Measurements from ENCODE around the gene C20orf144.
"Not testable (repeated sequence)": the region's sequence is repeated elsewhere in the genome, so short reads cannot be mapped to it uniquely, and the experiment has no call there.

The C20orf144 gene

DNA sequence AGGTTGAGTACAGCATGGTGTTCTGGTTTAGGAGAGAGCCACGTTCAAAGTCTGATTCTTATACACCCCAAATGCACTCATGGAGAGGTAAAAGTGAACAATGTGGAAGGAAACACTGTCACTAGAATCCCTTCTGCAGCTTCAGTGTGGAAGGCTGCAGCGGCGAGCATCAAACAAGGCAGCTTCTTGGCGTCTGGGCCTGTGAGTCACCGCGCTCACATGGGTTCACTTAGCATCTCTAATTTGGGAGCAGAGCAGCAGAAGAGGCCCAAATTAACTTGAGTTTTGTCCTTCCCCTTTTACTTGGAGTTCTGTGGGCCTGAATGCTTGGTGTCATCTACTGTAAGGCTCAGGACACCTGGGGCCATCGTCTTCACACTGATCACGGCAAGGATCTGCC lies 35.0 kb downstream of the C20orf144 start:
- DNase-seq = no peak

GRCh38 chr20:33698966-33699365 lies 36.8 kb downstream of the C20orf144 start:
- not testable (repeated sequence) for DNase-seq

GRCh38 chr20:33700696-33701441 lies 38.7 kb downstream of the C20orf144 start:
- DNase-seq = not testable (repeated sequence)

DNA sequence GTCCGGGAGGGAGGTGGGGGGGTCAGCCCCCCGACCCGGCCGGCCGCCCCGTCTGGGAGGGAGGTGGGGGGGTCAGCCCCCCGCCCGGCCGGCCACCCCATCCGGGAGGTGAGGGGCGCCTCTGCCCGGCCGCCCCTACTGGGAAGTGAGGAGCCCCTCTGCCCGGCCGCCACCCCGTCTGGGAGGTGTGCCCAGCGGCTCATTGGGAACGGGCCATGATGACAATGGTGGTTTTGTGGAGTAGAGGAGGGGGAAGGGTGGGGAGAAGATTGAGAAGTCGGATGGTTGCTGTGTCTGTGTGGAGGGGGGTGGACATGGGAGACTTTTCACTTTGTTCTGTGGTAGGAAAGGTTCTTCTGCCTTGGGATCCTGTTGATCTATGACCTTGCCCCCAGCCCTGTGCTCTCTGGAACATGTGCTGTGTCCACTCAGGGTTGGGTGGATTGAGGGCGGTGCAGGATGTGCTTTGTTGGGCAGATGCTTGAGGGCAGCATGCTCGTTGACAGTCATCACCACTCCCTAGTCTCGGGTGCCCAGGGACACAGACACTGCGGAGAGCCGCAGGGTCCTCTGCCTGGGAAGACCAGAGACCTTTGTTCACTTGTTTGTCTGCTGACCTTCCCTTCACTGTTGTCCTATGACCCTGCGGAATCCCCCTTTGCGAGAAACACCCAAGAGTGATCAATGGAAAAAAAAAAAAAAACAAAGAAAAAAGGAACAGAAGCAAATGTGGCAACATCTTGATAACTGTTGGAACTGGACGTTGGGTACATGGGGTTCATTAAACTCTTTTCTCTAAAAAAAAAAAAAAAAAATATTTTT lies 39.7 kb downstream of the C20orf144 start:
- no peak for DNase-seq

- DNase-seq = no peak
Measured at GRCh38 chr20:33702861-33703260, 40.7 kb downstream of the C20orf144 start.

- DNase-seq = no peak
Measured at GRCh38 chr20:33703498-33704137, 41.5 kb downstream of the C20orf144 start.

DNA sequence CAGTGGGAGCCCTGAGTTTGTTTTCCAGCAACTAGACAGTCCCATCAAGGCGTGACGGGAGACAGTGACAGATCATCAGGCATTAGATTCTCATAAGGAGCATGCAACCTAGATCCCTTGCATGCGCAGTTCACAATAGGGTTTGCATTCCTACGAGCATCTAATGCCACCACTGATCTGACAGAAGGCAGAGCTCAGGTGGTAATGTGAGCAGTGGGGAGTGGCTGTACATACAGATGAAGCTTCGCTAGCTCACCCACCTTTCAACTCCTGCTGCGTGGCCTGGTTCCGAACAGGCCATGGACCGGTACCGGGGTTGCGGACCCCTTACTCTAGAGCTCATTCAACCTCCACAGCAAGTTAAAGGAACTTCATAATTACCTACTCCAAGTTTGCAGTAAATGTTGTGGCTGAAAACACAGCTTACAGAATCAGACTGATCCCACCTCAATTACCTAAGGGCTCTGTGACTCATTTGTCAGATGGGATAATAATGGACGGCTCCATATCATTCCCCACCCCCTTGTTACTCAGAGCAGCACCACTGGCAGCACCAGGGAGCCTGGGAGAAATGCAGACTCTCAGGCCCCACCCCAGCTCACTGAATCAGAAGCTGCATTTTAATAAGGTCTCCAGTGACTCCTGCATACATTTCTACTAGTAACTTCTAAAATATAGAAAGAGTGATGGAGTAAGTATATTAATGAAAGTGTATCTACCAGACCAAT lies 42.2 kb downstream of the C20orf144 start:
- DNase-seq = no peak

- DNase-seq = no peak
Measured at GRCh38 chr20:33707668-33708067, 45.5 kb downstream of the C20orf144 start.

DNA sequence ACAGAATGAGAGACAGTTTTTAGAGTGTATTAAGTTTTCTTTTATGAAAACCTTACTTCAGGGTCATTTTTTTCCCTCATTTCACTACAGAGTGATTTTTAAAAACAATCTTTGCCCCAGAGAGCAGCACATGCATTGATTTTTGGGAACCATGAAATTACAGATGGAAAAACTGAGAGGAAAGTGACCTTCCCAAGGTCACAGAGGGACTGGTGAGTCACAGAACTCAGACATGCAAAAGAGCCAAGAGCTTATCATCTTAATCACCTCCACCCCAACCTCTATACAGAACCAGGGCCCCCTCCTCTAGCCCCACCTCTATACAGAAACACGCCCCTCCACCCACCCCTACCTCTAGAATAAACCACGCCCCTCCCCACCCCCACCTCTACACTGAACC lies 47.3 kb downstream of the C20orf144 start:
- no peak for DNase-seq

DNA sequence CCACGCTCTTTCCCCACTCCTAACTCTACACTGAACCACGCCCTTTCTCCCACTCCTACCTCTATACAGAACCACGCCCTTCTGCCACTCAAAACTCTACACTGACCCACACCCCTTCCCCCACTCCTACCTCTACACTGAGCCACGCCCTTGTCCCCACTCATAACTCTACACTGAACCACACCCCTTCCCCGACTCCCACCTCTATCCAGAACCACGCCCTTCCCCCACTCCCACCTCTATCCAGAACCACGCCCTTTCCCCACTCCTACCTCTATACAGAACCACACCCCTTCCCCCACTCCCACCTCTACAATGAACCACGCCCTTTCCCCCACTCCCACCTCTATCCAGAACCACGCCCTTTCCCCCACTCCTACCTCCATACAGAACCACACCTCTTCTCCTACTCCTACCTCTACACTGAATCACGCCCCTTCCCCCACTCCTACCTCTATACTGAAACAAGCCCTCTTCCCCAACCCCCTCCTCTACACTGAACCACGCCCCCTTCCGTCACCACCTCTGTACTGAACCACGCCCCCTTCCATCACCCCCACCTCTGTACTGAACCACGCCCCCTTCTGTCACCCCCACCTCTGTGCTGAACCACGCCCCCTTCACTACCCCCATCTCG lies 47.9 kb downstream of the C20orf144 start:
- no peak for DNase-seq

DNA sequence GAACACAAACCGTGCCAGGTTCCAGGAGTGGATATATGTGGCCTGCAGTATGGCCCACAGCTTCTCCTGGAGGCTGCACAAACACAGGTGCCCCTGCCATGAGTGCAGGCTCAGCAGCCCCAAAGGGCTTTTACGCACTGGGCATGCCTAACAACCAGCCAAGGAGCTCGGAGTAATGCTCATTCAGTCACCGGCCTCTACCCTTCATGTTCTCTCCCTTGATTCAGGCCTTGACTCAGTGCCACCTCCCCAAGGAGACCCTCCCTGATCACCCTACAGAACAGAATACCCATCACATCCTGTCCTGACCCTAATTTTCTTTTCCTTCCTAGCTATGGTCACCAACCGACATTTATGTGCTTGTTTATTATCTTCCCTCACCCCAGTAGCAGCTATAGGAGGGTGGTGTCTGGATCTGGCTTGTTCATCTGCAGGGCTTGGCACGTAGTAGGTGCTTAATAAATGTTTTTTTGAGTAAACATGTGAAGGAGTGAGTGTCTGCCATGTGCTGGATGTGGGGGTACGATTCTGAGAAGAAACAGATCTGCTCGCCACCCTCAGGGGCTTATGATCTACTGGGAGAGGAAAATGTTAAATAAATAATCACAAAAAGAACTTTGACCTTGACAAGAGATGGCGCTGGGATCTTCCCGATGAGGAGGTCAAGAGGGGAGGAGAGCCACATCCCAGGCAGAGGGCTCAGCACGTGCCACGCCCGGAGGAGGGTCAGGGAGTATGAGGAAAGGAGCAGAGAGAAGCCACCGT lies 48.7 kb downstream of the C20orf144 start:
- DNase-seq = no peak

DNA sequence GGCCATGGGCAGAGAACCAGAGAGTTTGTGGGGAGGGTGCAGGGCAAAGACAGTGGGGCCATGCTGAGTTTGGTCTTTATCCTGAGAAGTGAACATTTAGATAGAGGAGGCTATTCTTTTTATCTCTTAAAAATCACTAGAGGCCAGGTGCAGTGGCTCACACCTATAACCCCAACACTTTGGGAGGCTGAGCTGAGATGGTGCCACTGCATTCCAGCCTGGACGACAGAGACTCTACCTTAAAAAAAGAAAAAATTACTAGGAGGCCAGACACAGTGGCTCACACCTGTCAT lies 49.3 kb downstream of the C20orf144 start:
- no peak for DNase-seq
